ENCODE measurements around the gene GGA1.

- TF ChIP-seq CTCF (IDR thresholded peaks at IDR 0.05; ENCODE audit: borderline replicate concordance, extremely low read depth, low read length, poor library complexity, severe bottlenecking) (no peak), EZH2 (IDR thresholded peaks at IDR 0.05; ENCODE audit: borderline replicate concordance, low read depth, low read length, severe bottlenecking) (no peak)
Observed at GRCh38 chr22:37619991-37620390, 11.4 kb downstream of the GGA1 start.

Measured in DND-41 (cell line).